Fibroblast of pulmonary artery (primary cell): ENCODE results near the gene NFE2L1.
"Not testable (repeated sequence)": the region's sequence is repeated elsewhere in the genome, so short reads cannot be mapped to it uniquely, and the experiment has no call there.

Source experiments
- DNase-seq: peaks from one replicate; pipeline ENCODE4 v3.0.0-alpha.2; 2010; ENCODE audit warnings: low read depth
- H3K4me3 ChIP-seq: replicated peaks from 2 replicates; pipeline ENCODE4 v1.5.1; 2011; ENCODE audit warnings: low read depth, mild to moderate bottlenecking, control low read depth, low read length, moderate library complexity
- TF ChIP-seq, protein P1 (sequence below): IDR thresholded peaks from 2 replicates; pipeline ENCODE4 v1.5.1; 2011; ENCODE audit warnings: mild to moderate bottlenecking, control low read depth, low read length, inconsistent platforms; ENCODE audit errors: missing control alignments

Gene NFE2L1

DNA sequence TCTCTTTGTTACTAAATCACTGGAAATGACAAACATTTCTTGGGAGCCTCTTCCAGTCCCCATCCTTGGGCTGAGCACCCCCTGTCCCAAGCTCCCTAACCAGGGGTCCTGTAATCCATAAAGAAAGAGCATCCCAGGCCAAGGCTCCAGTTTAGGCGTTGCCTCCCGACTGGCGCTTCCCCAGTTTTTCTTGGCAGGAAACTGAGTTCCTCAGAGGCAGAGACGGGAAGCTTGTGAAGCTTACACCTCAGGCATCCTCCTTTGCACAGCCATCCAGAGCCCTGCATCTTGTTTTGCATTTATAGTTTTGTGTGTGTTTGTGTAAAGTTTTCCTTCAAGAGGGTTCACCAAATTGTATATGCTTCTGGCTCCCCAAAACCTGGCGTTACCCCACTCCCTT lies 17.6 kb upstream of the NFE2L1 start:
- TF ChIP-seq, protein P1, sequence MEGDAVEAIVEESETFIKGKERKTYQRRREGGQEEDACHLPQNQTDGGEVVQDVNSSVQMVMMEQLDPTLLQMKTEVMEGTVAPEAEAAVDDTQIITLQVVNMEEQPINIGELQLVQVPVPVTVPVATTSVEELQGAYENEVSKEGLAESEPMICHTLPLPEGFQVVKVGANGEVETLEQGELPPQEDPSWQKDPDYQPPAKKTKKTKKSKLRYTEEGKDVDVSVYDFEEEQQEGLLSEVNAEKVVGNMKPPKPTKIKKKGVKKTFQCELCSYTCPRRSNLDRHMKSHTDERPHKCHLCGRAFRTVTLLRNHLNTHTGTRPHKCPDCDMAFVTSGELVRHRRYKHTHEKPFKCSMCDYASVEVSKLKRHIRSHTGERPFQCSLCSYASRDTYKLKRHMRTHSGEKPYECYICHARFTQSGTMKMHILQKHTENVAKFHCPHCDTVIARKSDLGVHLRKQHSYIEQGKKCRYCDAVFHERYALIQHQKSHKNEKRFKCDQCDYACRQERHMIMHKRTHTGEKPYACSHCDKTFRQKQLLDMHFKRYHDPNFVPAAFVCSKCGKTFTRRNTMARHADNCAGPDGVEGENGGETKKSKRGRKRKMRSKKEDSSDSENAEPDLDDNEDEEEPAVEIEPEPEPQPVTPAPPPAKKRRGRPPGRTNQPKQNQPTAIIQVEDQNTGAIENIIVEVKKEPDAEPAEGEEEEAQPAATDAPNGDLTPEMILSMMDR, result no peak
- H3K4me3 ChIP-seq, result no peak overlapping the region
- DNase-seq, result no peak

DNA sequence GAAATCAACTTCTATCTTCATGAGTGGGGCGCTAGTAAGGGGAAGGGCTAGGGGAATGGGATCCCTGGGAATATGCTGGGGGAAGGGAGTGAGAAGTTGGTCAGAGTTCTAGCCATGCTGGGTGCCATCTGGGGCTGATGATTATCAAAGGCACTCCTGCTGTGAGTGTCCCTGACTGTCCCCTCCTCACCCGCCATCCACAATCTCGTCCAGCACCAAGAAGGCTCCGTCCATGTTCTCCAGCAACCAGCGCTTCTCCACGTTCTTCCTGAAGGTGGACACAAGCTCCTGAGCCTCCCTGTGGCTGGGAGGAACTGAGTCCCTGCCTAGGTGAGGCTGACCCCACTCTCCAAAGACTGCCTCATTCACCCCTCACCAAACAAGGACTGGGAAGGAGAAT lies 16.2 kb upstream of the NFE2L1 start:
- no peak overlapping the region for H3K4me3 ChIP-seq
- TF ChIP-seq, protein P1, result no peak
- no peak for DNase-seq

DNA sequence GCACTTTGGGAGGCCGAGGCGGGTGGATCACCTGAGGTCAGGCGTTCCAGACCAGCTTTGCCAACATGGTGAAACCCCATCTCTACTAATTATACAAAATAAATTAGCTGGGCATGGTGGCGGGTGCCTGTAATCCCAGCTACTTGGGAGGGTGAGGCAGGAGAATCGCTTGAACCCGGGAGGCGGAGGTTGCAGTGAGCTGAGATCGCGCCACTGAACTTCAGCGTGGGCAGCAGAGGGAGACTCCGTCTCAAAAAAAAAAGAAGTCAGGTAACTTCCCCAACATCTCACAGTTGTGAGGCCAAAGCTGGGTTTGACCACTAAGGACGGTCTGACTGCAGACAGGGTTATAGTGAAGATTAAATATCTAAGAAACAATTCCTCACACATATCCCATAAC lies 13.4 kb upstream of the NFE2L1 start:
- H3K4me3 ChIP-seq, DNase-seq: not testable (repeated sequence)

DNA sequence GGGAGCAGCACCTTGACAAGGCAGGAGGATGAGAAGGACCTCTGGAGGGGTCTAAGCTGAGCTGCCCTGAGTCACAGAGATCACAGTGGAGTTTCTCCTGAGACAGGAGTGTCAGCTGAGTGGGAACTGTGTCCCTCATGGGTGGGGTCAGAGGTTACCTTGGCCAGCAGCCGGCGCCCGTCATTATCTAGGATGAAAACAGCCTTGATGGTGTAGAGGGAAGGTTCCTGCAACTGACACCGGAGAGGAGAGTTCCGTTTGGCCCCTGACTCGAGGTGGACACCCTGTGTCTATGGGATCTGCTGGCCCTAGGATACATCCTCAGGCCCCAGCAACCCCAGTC lies 11.5 kb upstream of the NFE2L1 start:
- H3K4me3 ChIP-seq, result peak overlapping the region; percentile 65
- TF ChIP-seq, protein P1, result no peak
- no peak for DNase-seq

DNA sequence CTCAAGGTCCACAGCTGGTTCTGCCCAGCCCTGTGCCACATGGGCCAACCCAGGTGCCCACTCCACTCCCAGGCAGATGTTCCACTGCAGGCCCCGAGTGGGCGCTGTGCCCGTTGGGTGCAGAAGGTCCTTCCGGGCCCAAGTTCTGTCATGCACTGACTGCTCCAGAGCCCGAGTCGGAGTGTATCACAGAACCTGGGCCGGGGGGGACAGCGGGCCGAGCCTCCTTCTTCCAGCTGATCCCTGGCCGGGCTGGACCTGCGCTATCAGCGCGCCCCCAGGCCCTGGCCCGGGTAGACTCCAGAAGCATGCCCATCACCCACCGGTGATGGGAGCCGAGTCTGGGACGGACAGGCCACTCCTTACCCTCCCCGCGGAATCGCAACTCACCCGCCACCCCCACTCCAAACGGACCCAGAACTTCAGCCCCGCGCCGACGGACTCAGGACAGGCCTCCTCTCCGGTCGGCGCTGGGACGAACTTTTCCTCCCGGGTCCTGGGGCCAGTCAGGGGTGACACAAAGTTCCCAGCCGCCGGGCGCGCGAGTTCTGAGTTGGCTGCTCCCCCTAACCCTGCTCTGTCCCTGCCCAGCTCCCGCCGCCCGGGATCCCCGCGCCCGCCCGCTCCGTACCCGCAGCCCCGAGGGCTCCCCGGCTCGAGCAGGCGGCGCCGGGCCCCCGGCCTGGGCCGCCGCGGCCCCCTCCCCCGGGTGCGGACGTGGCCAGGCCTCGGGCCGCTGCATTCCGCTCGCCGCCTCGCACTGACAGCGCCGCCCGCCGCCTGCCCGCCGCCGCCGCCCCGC lies 10.9 kb upstream of the NFE2L1 start, which contains the start of gene COPZ2:
Gene COPZ2 (minus strand): TSS at position 762 of the 802 bp plus-strand sequence. CDS start 20 bp downstream, at position 742.
- TF ChIP-seq, protein P1, result peak; percentile 52
- H3K4me3 ChIP-seq, result peak within 1 kb of the TSS; percentile 65
- DNase-seq, result peak; percentile 49

DNA sequence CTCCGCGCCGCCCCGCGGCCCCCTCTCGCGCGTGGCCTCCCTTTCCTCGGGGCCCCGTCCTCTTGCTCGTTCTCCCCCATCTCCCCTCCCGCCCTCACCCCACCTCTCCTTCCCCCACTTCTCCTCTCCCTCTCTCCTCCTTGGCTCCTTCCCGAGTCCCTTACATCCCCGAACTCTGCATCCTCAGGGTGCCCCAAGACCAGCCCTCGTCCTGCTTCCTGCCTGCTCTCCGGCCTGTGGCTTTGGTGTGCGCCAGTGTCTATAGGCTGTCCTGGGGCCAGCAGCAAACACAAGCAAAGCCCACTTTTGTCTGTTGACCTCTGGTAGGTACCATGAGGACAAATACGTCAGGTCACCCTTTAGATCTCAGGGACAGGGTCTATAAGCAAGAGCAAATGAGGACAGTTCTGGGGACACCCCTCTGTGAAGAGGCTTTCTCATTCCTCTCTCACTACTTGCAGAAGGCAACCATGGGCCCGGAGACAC lies 10.3 kb upstream of the NFE2L1 start:
- DNase-seq, result no peak
- TF ChIP-seq, protein P1, result no peak
- peak overlapping the region; percentile 22 for H3K4me3 ChIP-seq

DNA sequence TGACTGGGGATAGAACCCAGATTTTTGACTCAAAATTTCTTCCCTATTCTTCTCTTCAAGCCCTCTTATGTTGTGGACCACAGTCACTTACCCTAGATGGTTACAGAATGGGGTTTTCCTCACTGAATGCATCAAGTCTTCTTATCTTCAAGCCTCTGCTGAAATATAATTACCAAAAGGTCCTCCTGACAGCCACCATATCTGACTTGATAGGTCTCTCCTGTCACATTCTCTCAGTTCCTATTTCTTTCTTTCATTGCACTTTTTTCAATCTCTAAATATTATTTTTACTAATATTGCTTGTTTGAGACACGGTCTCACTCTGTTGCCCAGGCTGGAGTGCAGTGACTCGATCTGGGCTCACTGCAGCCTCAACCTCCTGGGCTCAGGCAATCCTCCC lies 9.5 kb upstream of the NFE2L1 start:
- TF ChIP-seq, protein P1, result no peak
- no peak for DNase-seq
- H3K4me3 ChIP-seq, result no peak overlapping the region
